NCI-H460 (cell line): ENCODE measurements around the gene ARID3A. TPM values are rescaled to one million over a fixed set of nuclear protein-coding genes. Genes with fewer than 3 reads are reported as not detected.

Experiments
- DNase-seq: peaks from one replicate; pipeline ENCODE4 v3.0.0-alpha.2; 2016; ENCODE audit warnings: low read depth; ENCODE audit errors: extremely low read depth
- total RNA-seq: library from RNA; depleted of rRNA; stranded (reverse); fragments of >200 nt; shearing (Covaris generic); gene quantifications from 2 replicates; pipeline ENCODE4 v1.2.3, GENCODE V29; 2014

Gene ARID3A
- total RNA-seq, 1 experiment from 2014 or later: 5.4 TPM

- DNase-seq: no peak
Measured at GRCh38 chr19:998064-998463, 72.2 kb downstream of the ARID3A start.

- no peak for DNase-seq
Measured at GRCh38 chr19:999379-999719, 73.5 kb downstream of the ARID3A start.

GRCh38 chr19:1000095-1000494 is 74.3 kb downstream of the ARID3A start, which contains the start of gene GRIN3B:
TSS of gene GRIN3B (plus strand) at chr19:1000419. CDS start at chr19:1000438, 19 bp downstream.
- peak; percentile 25 for DNase-seq

GRCh38 chr19:1000591-1001537 is 75.0 kb downstream of the ARID3A start:
- DNase-seq: no peak

- DNase-seq: no peak
Measured at GRCh38 chr19:1001538-1002166, 75.8 kb downstream of the ARID3A start.

- no peak for DNase-seq
Measured at GRCh38 chr19:1002600-1002999, 76.8 kb downstream of the ARID3A start.

GRCh38 chr19:1003283-1003682 is 77.4 kb downstream of the ARID3A start:
- no peak for DNase-seq

GRCh38 chr19:1004204-1004802 is 78.5 kb downstream of the ARID3A start:
- no peak for DNase-seq

GRCh38 chr19:1004803-1005664 is 79.2 kb downstream of the ARID3A start:
- DNase-seq: no peak

GRCh38 chr19:1006711-1007398 is 81.0 kb downstream of the ARID3A start:
- DNase-seq: no peak

- DNase-seq: no peak
Measured at GRCh38 chr19:1007399-1008251, 81.8 kb downstream of the ARID3A start.

- DNase-seq: no peak
Measured at GRCh38 chr19:1008268-1009040, 82.6 kb downstream of the ARID3A start.

- DNase-seq: no peak
Measured at GRCh38 chr19:1009041-1009980, 83.5 kb downstream of the ARID3A start.

- DNase-seq: no peak
Measured at GRCh38 chr19:1009981-1010538, 84.2 kb downstream of the ARID3A start.

GRCh38 chr19:1010586-1011510 is 85.0 kb downstream of the ARID3A start:
- DNase-seq: no peak

- DNase-seq: no peak
Measured at GRCh38 chr19:1011831-1012333, 86.0 kb downstream of the ARID3A start.
